ENCODE measurements around the gene PEX11A. TPM values are rescaled to one million over a fixed set of nuclear protein-coding genes. Genes with fewer than 3 reads are reported as not detected.

Gene PEX11A, protein sequence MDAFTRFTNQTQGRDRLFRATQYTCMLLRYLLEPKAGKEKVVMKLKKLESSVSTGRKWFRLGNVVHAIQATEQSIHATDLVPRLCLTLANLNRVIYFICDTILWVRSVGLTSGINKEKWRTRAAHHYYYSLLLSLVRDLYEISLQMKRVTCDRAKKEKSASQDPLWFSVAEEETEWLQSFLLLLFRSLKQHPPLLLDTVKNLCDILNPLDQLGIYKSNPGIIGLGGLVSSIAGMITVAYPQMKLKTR
- total RNA-seq (10 to 100 TPM in 1 of 4 donors, 1 to 10 TPM in 3; 8.8 to 10.3 (median 9.3) TPM), polyA plus RNA-seq (8.8 TPM)
- long read RNA-seq, donor 1, transcript PEX11A-201 (3 exons, 2,740 nt), result major isoform, 16 of 31 reads
- long read RNA-seq, donor 1, transcript PEX11A-203 (2 exons, 905 nt), result minor isoform, 12 of 31 reads
- long read RNA-seq, donor 1, partial matches to known transcripts, result 0 of 31 reads
- long read RNA-seq, donor 1, other reads (novel, unspliced or antisense), result 3 of 31 reads
- long read RNA-seq, donor 2, transcript PEX11A-203 (2 exons, 905 nt), result major isoform, 6 of 10 reads
- long read RNA-seq, donor 2, partial matches to known transcripts, result 0 of 10 reads
- long read RNA-seq, donor 2, other reads (novel, unspliced or antisense), result 1 of 10 reads
- long read RNA-seq, donor 3, transcript PEX11A-203 (2 exons, 905 nt), result major isoform, 21 of 46 reads
- long read RNA-seq, donor 3, transcript PEX11A-201 (3 exons, 2,740 nt), result minor isoform, 20 of 46 reads
- long read RNA-seq, donor 3, partial matches to known transcripts, result 0 of 46 reads
- long read RNA-seq, donor 3, other reads (novel, unspliced or antisense), result 5 of 46 reads
- long read RNA-seq, donor 4, partial matches to known transcripts, result 0 of 7 reads
- long read RNA-seq, donor 4, other reads (novel, unspliced or antisense), result 0 of 7 reads

DNA sequence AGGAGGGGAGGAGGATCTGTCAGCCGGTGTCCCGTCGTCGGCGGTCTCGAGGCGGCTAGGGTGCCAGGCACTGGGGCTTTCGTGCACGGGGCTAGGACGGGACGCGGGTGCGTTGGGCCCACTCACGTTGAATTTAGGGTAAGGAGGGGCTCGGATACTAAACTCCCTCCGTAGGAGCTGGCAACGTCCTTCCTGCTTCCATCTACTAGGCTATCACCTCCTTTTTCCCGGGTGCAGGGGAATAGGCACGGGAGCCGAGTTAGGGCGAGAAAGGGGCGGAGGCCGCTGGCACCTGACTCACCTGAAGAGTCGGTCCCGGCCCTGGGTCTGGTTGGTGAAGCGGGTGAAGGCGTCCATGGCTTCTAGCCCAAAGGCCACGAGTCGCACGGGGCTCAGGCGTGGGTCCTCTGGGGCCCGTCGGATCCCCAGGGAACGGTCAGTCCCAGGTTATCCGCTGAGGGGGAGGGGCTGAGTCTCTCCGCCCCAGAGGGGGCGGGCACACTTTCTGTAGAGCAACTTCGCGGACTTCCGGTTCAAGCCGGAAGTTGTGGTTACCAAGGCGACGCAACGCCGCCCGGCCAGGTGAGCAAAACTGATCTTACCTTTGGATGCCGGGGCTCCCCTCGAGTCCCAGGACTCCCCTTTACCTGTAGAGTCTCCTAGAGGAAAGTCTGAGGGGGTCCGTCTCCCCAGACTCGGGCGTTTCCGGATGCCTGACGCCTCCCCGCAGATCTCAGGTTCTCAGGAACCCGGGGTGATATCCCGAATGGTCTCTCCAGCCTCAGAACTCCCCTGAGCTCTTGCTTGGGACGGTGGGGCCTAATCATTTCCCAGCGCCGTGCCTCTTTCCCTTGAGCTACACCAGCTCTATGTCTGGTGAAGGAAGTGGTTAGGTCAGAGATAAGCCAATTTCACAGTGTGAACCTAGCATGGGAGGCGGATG is at the start of gene PEX11A, which contains the start of gene WDR93:
Gene PEX11A (minus strand): TSS at position 479 of the 943 bp plus-strand sequence. CDS start 122 bp downstream, at position 357.
Gene WDR93 (plus strand): TSS at position 536 of the 943 bp plus-strand sequence. CDS start 10,936 bp downstream, outside the sequence.
- WGBS, result 3% methylated on average over 60 of the region's 60 CpGs

DNA sequence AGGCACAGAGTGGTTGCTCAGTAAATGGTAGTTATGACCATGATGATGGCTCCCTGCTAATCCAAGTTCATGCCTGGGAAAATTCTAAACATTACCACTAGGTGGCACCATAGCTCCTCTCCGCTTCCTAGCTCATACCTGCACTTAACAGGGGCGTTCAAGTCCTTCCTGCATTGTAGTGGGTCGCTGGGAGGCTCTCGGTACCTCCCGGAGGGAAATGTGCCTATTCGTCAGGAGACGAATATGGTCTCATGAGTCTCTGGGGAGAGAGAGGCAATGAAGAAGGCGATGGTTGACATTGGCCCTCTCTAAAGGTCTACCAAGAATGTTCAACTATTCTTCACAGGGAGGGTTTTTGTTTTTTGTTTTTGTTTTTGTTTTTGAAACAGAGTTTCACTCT is 49.6 kb upstream of the PEX11A start:
- DNase-seq, result no peak
- Histone ChIP-seq H3K27me3 (ENCODE audit: control insufficient read depth, insufficient read depth) (no peaks in the 10 kb centered on the region), H3K27ac (ENCODE audit: low read length) (no peak overlapping the region), H3K4me3 (ENCODE audit: low read length) (no peak overlapping the region), H3K4me1 (ENCODE audit: control insufficient read depth, insufficient read depth, low read length) (peaks cover 2% of the 10 kb centered on the region), H3K9me3 (ENCODE audit: control insufficient read depth, low read length) (no peaks in the 10 kb centered on the region)
- WGBS, result 4% methylated on average over 8 of the region's 8 CpGs
- intact Hi-C loops (cut with DNase I), result no loop called here
- peak; percentile 74 to 83 for ATAC-seq

More for the DNA sequence above, at the start of gene PEX11A, which contains the start of gene WDR93:
- ATAC-seq (peak; percentile 97), DNase-seq (peak; percentile 86 to 94 (median 94))
- peak within 1 kb of the TSS; percentile 71 for H3K4me3 ChIP-seq (ENCODE audit: low read length)
- H3K27ac ChIP-seq (ENCODE audit: low read length), result peak within 1 kb of the TSS; percentile 6
- no peaks in the 10 kb centered on the region for H3K9me3 ChIP-seq (ENCODE audit: control insufficient read depth, low read length)
- intact Hi-C loops (cut with DNase I), result loop anchor here in 1 of 4 donors (5.0 kb wide), 1 partner anchor 33 kb away; the partner anchor contains the start of gene KIF7
- H3K27me3 ChIP-seq (ENCODE audit: control insufficient read depth, insufficient read depth), result no peaks in the 10 kb centered on the region
- H3K4me1 ChIP-seq (ENCODE audit: control insufficient read depth, insufficient read depth, low read length), result no peaks in the 10 kb centered on the region

DNA sequence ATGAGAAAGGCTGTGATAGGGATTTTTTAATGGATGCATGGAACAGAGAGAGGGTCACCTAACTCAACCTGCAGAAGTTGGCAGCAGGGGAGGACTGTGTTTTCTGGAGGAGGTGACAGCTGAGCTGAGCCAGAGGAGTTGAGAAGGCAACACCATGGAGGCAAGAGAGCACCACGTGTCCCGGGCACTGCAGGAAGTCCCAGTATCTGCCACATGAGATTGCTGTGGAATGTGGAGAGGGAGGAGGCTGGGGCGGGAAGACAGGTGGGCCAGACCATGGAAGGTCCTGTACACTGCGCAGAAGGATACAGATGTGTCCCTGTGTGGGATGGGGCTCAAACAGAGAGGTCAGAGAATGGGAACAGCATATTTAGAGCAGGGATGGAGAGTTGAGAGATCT is 45.2 kb upstream of the PEX11A start:
- Histone ChIP-seq H3K9me3 (ENCODE audit: control insufficient read depth, low read length) (no peaks in the 10 kb centered on the region), H3K27ac (ENCODE audit: low read length) (no peak overlapping the region), H3K4me1 (ENCODE audit: control insufficient read depth, insufficient read depth, low read length) (peaks cover 2% of the 10 kb centered on the region), H3K4me3 (ENCODE audit: low read length) (no peak overlapping the region), H3K27me3 (ENCODE audit: control insufficient read depth, insufficient read depth) (no peaks in the 10 kb centered on the region)
- ATAC-seq (no peak), DNase-seq (no peak)
- WGBS, result 39% methylated on average over 4 of the region's 4 CpGs
- intact Hi-C loops (cut with DNase I), result no loop called here

DNA sequence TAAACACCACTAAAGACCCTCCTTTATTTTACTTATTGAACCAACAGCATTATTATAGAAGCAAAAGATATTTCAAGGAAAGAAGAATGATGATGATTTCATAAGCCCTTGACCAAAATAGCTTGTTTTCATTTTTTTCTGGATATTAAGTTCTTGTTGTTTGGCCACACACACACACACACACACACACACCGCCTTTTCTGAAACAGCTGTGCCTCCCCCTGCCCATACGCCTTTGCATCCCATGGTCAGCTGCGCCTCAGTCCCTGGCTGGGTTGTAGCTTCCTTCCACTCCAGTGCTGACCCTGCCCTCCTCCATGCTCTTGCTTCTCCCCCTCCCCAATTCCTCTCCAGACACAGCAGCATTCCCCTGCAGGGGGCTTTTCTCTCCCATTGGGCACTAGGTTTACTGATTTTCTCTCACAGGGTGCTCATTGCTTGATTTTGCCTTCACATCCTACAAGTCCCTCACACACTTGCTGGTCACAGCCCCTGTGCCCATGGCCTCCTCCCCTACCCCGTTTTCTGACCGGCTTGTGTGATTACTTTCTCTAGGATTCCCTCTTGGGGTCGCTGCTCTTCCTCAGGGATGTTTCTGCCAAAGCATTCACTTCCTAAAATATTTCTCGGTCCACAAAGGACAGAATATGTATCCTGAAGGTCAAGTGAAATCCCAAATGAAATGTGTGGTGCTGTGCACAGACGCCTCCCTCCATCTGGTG is 42.1 kb upstream of the PEX11A start:
- intact Hi-C loops (cut with DNase I), result no loop called here
- Histone ChIP-seq H3K27me3 (ENCODE audit: control insufficient read depth, insufficient read depth) (no peaks in the 10 kb centered on the region), H3K4me3 (ENCODE audit: low read length) (no peak overlapping the region), H3K27ac (ENCODE audit: low read length) (no peak overlapping the region), H3K9me3 (ENCODE audit: control insufficient read depth, low read length) (no peaks in the 10 kb centered on the region), H3K4me1 (ENCODE audit: control insufficient read depth, insufficient read depth, low read length) (no peaks in the 10 kb centered on the region)
- no peak for ATAC-seq
- WGBS, result 55% methylated on average over 8 of the region's 8 CpGs
- DNase-seq, result no peak

DNA sequence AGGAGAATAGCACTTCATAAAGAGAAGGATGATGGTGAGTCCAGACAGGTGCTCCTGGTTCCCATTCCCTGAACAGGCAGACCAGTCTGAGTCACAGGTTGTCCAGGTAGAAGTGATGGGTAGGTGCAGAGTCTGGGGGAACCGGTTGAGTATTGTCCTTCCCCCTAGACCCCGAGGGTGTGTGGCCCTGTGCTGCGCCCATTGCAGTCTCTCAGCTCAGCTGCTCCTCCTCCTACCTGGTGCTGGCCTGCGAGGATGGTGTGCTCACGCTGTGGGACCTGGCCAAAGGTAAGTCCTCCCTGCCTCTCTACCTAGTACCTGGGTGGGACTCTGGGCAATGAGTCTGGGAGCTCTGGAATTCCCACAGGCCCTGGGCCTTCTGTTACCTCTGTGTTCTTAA is 40.7 kb upstream of the PEX11A start:
- DNase-seq (no peak), ATAC-seq (no peak)
- Histone ChIP-seq H3K27me3 (ENCODE audit: control insufficient read depth, insufficient read depth) (no peaks in the 10 kb centered on the region), H3K4me3 (ENCODE audit: low read length) (no peak overlapping the region), H3K27ac (ENCODE audit: low read length) (no peak overlapping the region), H3K4me1 (ENCODE audit: control insufficient read depth, insufficient read depth, low read length) (no peaks in the 10 kb centered on the region), H3K9me3 (ENCODE audit: control insufficient read depth, low read length) (no peaks in the 10 kb centered on the region)
- WGBS, result 84% methylated on average over 5 of the region's 5 CpGs
- intact Hi-C loops (cut with DNase I), result no loop called here

DNA sequence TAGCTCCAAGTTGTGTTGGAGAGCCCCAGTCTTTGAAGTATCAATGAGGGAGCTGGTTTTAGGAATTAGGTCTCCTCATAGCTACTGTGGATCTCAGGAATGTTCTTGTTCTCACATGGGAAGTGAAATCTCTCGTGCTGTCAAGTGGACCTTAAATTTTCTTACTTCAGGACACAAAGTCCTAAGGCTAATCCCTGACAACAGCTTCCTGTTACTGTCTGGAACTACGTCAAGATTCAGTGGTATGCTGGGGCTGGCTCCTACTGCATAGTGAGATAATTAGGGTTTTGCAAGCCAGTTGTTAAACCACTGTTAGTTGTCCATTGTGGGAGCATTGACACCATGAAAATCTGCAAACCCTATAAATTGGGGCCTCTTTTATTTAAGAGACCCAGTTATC is 37.7 kb upstream of the PEX11A start:
- WGBS, result 9% methylated on average over 2 of the region's 2 CpGs
- H3K27me3 ChIP-seq (ENCODE audit: control insufficient read depth, insufficient read depth), result no peaks in the 10 kb centered on the region
- H3K4me3 ChIP-seq (ENCODE audit: low read length), result no peak overlapping the region
- ATAC-seq, result peak; percentile 87 to 89
- no peaks in the 10 kb centered on the region for H3K4me1 ChIP-seq (ENCODE audit: control insufficient read depth, insufficient read depth, low read length)
- DNase-seq, result no peak
- no peaks in the 10 kb centered on the region for H3K9me3 ChIP-seq (ENCODE audit: control insufficient read depth, low read length)
- H3K27ac ChIP-seq (ENCODE audit: low read length), result no peak overlapping the region
- intact Hi-C loops (cut with DNase I), result no loop called here

DNA sequence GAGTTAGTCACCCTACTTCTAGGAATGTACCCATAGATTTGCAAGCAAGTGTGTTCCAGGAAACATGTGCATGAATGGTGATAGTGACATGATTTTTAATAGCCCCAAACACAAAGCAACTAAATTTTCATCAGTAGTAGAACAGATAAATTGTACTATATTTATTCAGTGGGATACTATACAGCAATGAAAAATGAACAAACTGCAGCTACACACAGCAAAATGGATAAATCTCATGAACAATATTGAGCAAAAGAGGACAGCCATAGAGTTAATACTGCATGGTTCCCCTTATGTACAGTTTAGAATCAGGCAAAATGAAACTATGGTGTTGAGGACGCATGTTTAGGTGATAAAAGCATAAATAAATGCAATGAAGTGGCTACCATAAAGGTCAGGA is 34.5 kb upstream of the PEX11A start:
- no peak for ATAC-seq
- Histone ChIP-seq H3K27ac (ENCODE audit: low read length) (no peak overlapping the region), H3K4me3 (ENCODE audit: low read length) (no peak overlapping the region), H3K27me3 (ENCODE audit: control insufficient read depth, insufficient read depth) (no peaks in the 10 kb centered on the region), H3K4me1 (ENCODE audit: control insufficient read depth, insufficient read depth, low read length) (no peaks in the 10 kb centered on the region), H3K9me3 (ENCODE audit: control insufficient read depth, low read length) (no peaks in the 10 kb centered on the region)
- intact Hi-C loops (cut with DNase I), result no loop called here
- WGBS, result 93% methylated on average over 1 of the region's 1 CpG
- no peak for DNase-seq

DNA sequence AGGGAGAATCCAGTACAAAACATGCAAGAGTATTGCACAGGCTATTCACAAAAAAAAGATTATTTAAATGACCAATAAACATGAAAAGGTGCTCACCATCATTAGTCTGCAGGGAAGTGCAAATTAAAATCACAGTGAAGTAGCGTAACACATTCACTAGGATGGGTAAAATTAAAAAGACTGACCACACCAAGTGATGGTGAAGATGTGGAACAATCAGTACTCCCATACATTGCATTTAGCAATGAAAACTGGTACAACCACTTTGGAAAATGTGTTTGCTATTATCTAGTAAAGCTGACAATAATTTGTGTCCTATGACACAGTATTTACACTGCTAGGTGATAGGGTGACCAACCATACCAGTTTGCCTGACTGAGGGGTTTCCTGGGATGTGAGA is 34.1 kb upstream of the PEX11A start:
- 96% methylated on average over 1 of the region's 1 CpG for WGBS
- H3K4me1 ChIP-seq (ENCODE audit: control insufficient read depth, insufficient read depth, low read length), result no peaks in the 10 kb centered on the region
- no peak overlapping the region for H3K4me3 ChIP-seq (ENCODE audit: low read length)
- no peak overlapping the region for H3K27ac ChIP-seq (ENCODE audit: low read length)
- H3K27me3 ChIP-seq (ENCODE audit: control insufficient read depth, insufficient read depth), result no peaks in the 10 kb centered on the region
- ATAC-seq, result no peak
- DNase-seq, result no peak
- no peaks in the 10 kb centered on the region for H3K9me3 ChIP-seq (ENCODE audit: control insufficient read depth, low read length)
- intact Hi-C loops (cut with DNase I), result no loop called here

DNA sequence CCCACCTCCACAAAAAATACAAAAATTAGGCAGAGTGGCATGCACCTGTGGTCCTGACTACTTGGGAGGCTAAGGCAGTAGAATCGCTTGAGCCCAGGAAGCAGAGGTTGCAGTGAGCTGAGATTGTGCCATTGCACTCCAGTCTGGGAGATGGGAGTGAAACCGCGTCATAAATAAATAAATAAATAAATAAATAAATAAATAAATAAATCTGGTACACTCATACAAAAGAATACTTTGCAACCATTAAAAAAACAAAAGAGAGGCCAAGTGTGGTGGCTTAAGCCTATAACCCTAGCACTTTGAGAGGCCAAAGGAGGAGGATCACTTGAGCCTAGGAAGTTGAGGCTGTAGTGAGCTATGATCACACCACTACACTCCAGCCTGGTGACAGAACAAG is 32.5 kb upstream of the PEX11A start:
- WGBS, result 62% methylated on average over 3 of the region's 3 CpGs
- no peak for DNase-seq
- no peaks in the 10 kb centered on the region for H3K9me3 ChIP-seq (ENCODE audit: control insufficient read depth, low read length)
- no peak overlapping the region for H3K4me3 ChIP-seq (ENCODE audit: low read length)
- H3K27ac ChIP-seq (ENCODE audit: low read length), result no peak overlapping the region
- intact Hi-C loops (cut with DNase I), result no loop called here
- no peaks in the 10 kb centered on the region for H3K27me3 ChIP-seq (ENCODE audit: control insufficient read depth, insufficient read depth)
- no peak for ATAC-seq
- no peaks in the 10 kb centered on the region for H3K4me1 ChIP-seq (ENCODE audit: control insufficient read depth, insufficient read depth, low read length)

DNA sequence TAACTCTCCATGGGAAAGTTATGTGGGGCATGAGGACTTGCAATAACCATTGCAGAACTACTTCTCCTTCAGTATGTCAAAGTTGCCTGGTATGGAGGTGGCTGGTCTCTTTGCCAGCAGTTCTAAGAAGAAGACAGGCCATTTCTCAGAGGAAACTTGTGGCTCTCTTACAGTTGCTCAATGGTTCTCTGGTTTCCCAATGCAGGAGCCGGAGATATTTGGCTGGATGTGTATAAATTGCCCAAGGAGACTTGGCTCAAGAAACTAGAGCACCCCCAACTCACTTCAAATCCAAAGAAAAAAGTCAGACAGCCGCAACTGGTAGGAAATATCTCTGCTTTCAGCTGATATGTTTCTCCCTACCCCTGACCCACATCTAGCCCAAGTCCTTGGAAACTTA is 24.2 kb upstream of the PEX11A start:
- Histone ChIP-seq H3K4me1 (ENCODE audit: control insufficient read depth, insufficient read depth, low read length) (no peaks in the 10 kb centered on the region), H3K4me3 (ENCODE audit: low read length) (no peak overlapping the region), H3K9me3 (ENCODE audit: control insufficient read depth, low read length) (no peaks in the 10 kb centered on the region), H3K27ac (ENCODE audit: low read length) (no peak overlapping the region), H3K27me3 (ENCODE audit: control insufficient read depth, insufficient read depth) (no peaks in the 10 kb centered on the region)
- ATAC-seq (no peak), DNase-seq (no peak)
- intact Hi-C loops (cut with DNase I), result no loop called here
- 76% methylated on average over 2 of the region's 2 CpGs for WGBS

Measured in right cardiac atrium (tissue), 5 donors.